Uterus (tissue), 2 donors: ENCODE results near the gene TPI1.
"Not testable (repeated sequence)": the region's sequence is repeated elsewhere in the genome, so short reads cannot be mapped to it uniquely, and the experiment has no call there.

Experiments
- POLR2A ChIP-seq, 2 donors: fragments of 450-650 bp; IDR thresholded peaks; one replicate each; pipeline ENCODE4 v1.6.1; 2016; ENCODE audit warnings: antibody characterized with exemption in 2 of 2, mild to moderate bottlenecking in 1 of 2, moderate library complexity in 1 of 2
- TF ChIP-seq, protein P1 (sequence below), 4 experiments: fragments of 200-600 bp in 2 of 4; fragments of 450-650 bp in 2 of 4; sonication (generic) in 2 of 4; IDR thresholded peaks; one replicate each; pipeline ENCODE4 v1.5.1; 2016 to 2019; ENCODE audit warnings: antibody characterized with exemption in 4 of 4, mild to moderate bottlenecking in 2 of 4, moderate library complexity in 1 of 4

DNA sequence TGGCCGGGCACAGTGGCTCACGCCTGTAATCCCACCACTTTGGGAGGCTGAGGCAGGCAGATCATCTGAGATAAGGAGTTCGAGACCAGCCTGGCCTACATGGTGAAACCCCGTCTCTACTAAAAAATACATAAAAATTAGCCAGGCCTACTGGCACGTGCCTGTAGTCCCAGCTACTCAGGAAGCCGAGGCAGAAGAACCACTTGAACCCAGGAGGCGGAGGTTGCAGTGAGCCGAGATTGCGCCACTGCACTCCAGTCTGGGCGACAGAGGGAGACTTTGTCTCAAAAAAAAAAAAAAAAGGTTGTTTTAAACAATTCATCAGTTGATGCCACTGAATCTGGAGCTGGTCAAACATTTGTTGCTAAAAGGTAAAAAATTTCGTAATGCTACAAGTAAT, 12.5 kb downstream of the TPI1 start:
- TF ChIP-seq, protein P1, sequence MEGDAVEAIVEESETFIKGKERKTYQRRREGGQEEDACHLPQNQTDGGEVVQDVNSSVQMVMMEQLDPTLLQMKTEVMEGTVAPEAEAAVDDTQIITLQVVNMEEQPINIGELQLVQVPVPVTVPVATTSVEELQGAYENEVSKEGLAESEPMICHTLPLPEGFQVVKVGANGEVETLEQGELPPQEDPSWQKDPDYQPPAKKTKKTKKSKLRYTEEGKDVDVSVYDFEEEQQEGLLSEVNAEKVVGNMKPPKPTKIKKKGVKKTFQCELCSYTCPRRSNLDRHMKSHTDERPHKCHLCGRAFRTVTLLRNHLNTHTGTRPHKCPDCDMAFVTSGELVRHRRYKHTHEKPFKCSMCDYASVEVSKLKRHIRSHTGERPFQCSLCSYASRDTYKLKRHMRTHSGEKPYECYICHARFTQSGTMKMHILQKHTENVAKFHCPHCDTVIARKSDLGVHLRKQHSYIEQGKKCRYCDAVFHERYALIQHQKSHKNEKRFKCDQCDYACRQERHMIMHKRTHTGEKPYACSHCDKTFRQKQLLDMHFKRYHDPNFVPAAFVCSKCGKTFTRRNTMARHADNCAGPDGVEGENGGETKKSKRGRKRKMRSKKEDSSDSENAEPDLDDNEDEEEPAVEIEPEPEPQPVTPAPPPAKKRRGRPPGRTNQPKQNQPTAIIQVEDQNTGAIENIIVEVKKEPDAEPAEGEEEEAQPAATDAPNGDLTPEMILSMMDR (IDR thresholded peaks at IDR 0.05), result not testable (repeated sequence)
- not testable (repeated sequence) for TF ChIP-seq POLR2A (IDR thresholded peaks at IDR 0.05)
